Transverse colon (tissue), 4 donors: Measurements from ENCODE around the gene GORAB.

ENCODE experiments used
- CTCF ChIP-seq, 5 experiments: fragments of 200-600 bp in 3 of 5; fragments of 450-650 bp in 2 of 5; sonication (generic) in 3 of 5; IDR thresholded peaks; 1 replicate in 2 of 5; 2 replicates in 3 of 5; pipeline ENCODE4 v1.5.1; 2016 to 2017; ENCODE audit warnings: antibody characterized with exemption in 5 of 5, inconsistent platforms in 3 of 5, mild to moderate bottlenecking in 2 of 5, moderate library complexity in 1 of 5
- POLR2AphosphoS5 ChIP-seq, 3 donors: sonication (generic); formaldehyde crosslinking; IDR thresholded peaks; one replicate each; pipeline ENCODE4 v1.6.1; 2016; ENCODE audit warnings: antibody characterized with exemption in 3 of 3

- TF ChIP-seq CTCF (IDR thresholded peaks at IDR 0.05) (no peak), POLR2AphosphoS5 (IDR thresholded peaks at IDR 0.05) (no peak)
Observed at GRCh38 chr1:170548497-170548896, 16.5 kb downstream of the GORAB start.
